ENCODE results near the gene ARPC4.

The ARPC4 gene

DNA sequence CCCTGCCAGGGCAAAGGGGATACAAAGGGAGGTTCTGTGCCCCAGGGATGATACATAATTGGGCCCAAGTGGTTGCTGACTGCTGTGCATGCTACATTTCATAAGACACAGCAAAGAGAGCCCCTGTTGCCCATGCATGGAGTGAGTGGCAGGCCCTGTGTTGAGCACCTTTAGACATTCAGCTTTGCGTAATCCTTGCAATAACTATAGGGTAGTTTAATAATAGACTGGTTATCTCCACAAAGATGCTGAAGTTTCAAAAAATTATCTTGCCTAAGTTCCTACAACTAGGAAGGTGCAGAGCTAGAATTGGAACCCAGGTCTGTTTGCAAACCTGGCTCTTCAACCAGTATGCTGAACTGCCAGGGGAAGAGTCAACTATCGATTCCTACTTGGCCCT is 44.9 kb upstream of the ARPC4 start:
- Mint-ChIP-seq H3K9me3 (no peaks in the 10 kb centered on the region), H3K27me3 (ENCODE audit: low read depth, poor library complexity) (peaks cover 3% of the 10 kb centered on the region), H3K4me1 (peaks cover 31% of the 10 kb centered on the region), H3K36me3 (ENCODE audit: low read depth) (peaks cover 66% of the 10 kb centered on the region), H3K27ac (no peak overlapping the region), H3K4me3 (peak overlapping the region; percentile 94)
- no peak for TF ChIP-seq CTCF (IDR thresholded peaks at IDR 0.05)
- DNase-seq = no peak

DNA sequence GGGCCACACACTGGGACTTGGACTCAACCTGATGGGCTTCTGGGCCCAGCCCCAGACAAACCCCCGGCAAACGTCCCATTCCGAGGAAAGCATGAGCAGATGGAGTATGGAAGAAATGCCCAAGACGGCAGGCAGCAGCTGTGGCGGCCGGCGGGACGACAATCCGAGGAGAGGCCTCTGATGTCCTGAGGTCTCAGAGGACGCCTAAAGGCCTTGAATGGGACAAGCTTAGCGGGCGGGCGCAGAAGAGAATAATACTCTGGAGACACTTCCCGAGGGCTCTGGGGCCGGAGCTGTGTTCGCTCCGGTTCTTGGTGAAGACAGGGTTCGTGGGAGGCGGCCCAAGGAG is 43.6 kb upstream of the ARPC4 start:
- no peak for TF ChIP-seq CTCF (IDR thresholded peaks at IDR 0.05)
- Mint-ChIP-seq H3K27ac (peak overlapping the region; percentile 98), H3K4me3 (peak overlapping the region; percentile 94), H3K4me1 (peaks cover 31% of the 10 kb centered on the region), H3K9me3 (no peaks in the 10 kb centered on the region), H3K36me3 (ENCODE audit: low read depth) (peaks cover 63% of the 10 kb centered on the region), H3K27me3 (ENCODE audit: low read depth, poor library complexity) (peaks cover 3% of the 10 kb centered on the region)
- no peak for DNase-seq

GRCh38 chr3:9749645-9750555 is 43.0 kb upstream of the ARPC4 start, which contains the start of gene OGG1:
TSS of gene OGG1 (plus strand) at chr3:9749952. CDS start at chr3:9750287, 335 bp downstream.
- H3K4me1 Mint-ChIP-seq = peaks cover 31% of the 10 kb centered on the region
- H3K9me3 Mint-ChIP-seq = no peaks in the 10 kb centered on the region
- no peak for TF ChIP-seq CTCF (IDR thresholded peaks at IDR 0.05)
- peak within 1 kb of the TSS; percentile 98 for H3K27ac Mint-ChIP-seq
- H3K36me3 Mint-ChIP-seq (ENCODE audit: low read depth) = peaks cover 58% of the 10 kb centered on the region
- peak within 1 kb of the TSS; percentile 94 for H3K4me3 Mint-ChIP-seq
- peak; percentile 95 for DNase-seq
- peaks cover 3% of the 10 kb centered on the region for H3K27me3 Mint-ChIP-seq (ENCODE audit: low read depth, poor library complexity)

GRCh38 chr3:9750556-9751411 is 42.1 kb upstream of the ARPC4 start:
- no peak for DNase-seq
- Mint-ChIP-seq H3K27me3 (ENCODE audit: low read depth, poor library complexity) (peaks cover 3% of the 10 kb centered on the region), H3K9me3 (no peaks in the 10 kb centered on the region), H3K27ac (no peak overlapping the region), H3K4me1 (peaks cover 31% of the 10 kb centered on the region), H3K36me3 (ENCODE audit: low read depth) (peaks cover 54% of the 10 kb centered on the region), H3K4me3 (peak overlapping the region; percentile 94)
- TF ChIP-seq CTCF (IDR thresholded peaks at IDR 0.05) = no peak

DNA sequence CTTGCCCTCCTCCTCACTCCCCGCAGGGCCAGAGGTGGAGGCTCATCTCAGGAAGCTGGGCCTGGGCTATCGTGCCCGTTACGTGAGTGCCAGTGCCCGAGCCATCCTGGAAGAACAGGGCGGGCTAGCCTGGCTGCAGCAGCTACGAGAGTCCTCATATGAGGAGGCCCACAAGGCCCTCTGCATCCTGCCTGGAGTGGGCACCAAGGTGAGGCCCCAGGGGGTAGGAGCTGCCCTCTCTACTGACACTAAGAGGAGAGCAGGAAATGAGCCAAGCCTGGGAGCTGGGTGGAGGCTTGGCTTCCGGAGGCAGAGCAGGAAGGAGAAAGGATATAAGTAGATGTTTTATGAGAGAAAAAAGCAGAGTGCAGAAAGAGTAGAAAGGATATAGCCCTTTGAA is 38.2 kb upstream of the ARPC4 start:
- H3K4me1 Mint-ChIP-seq = peaks cover 22% of the 10 kb centered on the region
- peaks cover 3% of the 10 kb centered on the region for H3K27me3 Mint-ChIP-seq (ENCODE audit: low read depth, poor library complexity)
- H3K4me3 Mint-ChIP-seq = no peak overlapping the region
- TF ChIP-seq CTCF (IDR thresholded peaks at IDR 0.05) = no peak
- peaks cover 51% of the 10 kb centered on the region for H3K36me3 Mint-ChIP-seq (ENCODE audit: low read depth)
- H3K9me3 Mint-ChIP-seq = no peaks in the 10 kb centered on the region
- DNase-seq = no peak
- no peak overlapping the region for H3K27ac Mint-ChIP-seq

Data from nephron progenitor cell (in vitro differentiated cells).